ENCODE measurements around the gene CCDC141. TPM values are rescaled to one million over a fixed set of nuclear protein-coding genes. Genes with fewer than 3 reads are reported as not detected.
A peak's percentile ranks its signal among the peaks of the same experiment; 100 is the strongest.

Gene CCDC141
- total and polyA plus RNA-seq, 2 donors (not counting 3 experiments of a cell fraction or from before 2014, with no cell fraction given), result not detected

DNA sequence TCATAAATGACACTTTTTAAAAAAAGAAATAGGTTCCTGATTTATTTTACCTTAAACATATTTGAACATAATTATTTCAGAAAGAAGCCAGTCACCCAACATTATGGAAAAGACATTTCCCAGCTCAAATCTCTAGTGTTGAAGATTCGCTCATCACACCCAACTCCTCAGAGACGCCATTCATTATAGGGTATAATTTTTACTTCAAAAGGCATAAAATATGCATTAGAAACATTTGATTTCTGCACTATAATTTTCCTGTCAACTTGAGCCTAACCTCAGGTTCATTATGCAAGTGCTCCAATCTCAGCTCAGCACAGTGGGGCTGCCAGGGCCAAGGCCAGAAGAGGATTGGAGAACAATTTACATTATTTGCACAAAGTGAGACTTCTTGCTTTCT is 183.9 kb downstream of the CCDC141 start:
- Histone ChIP-seq H3K27ac (ENCODE audit: insufficient read depth, low read depth, low read length) (no peak overlapping the region), H3K36me3 (ENCODE audit: control insufficient read depth in 2 of 2, extremely low read depth in 1 of 2, insufficient read depth in 2 of 2, low read length in 2 of 2) (no peaks in the 10 kb centered on the region), H4K20me1 (replicated peaks; ENCODE audit: control insufficient read depth, extremely low read depth, insufficient read depth, low read length) (no peaks in the 10 kb centered on the region), H3K79me2 (ENCODE audit: control insufficient read depth, insufficient read depth, low read length) (no peaks in the 10 kb centered on the region), H3K27me3 (ENCODE audit: control insufficient read depth in 2 of 2, insufficient read depth in 2 of 2, low read length in 2 of 2) (no peaks in the 10 kb centered on the region), H3K4me3 (replicated peaks in 1 of 3; ENCODE audit: insufficient read depth in 1 of 3, low read depth in 1 of 3, low read length in 3 of 3) (no peak overlapping the region), H3K9me1 (replicated peaks; ENCODE audit: control insufficient read depth, extremely low read depth, insufficient read depth, low read length) (no peaks in the 10 kb centered on the region), H3K4me1 (ENCODE audit: control insufficient read depth, extremely low read depth, insufficient read depth, low read length) (peaks cover 34% of the 10 kb centered on the region), H3K4me2 (ENCODE audit: insufficient read depth, low read length) (no peak overlapping the region), H2AFZ (ENCODE audit: low read depth, low read length) (no peak overlapping the region), H3K9me3 (replicated peaks; ENCODE audit: control insufficient read depth, insufficient read depth, low read length) (no peaks in the 10 kb centered on the region), H3K9ac (replicated peaks; ENCODE audit: extremely low read depth, insufficient read depth, low read length) (no peak overlapping the region)
- TF ChIP-seq JUN (IDR thresholded peaks at IDR 0.05; ENCODE audit: borderline replicate concordance, insufficient read depth, insufficient read length, low read depth), result no peak
- no peak for TF ChIP-seq POLR2A (IDR thresholded peaks at IDR 0.05; ENCODE audit: low read depth, low read length)
- TF ChIP-seq FOS (IDR thresholded peaks at IDR 0.05; ENCODE audit: borderline replicate concordance, insufficient read depth, low read length), result no peak
- no peak for TF ChIP-seq MYC (IDR thresholded peaks at IDR 0.05; ENCODE audit: low read depth, low read length)
- no peak for TF ChIP-seq GATA2 (IDR thresholded peaks at IDR 0.05; ENCODE audit: insufficient read depth, insufficient read length, low read depth, low read length)
- no peak for TF ChIP-seq POLR2AphosphoS5 (IDR thresholded peaks at IDR 0.05; ENCODE audit: insufficient read depth, low read depth, low read length)
- intact Hi-C loops (cut with micrococcal nuclease), result no loop called here
- DNase-seq (ENCODE audit: low read depth, low spot score), result no peak
- no TSS peak for BruUV-seq (replicated peaks)
- dilution Hi-C loops (cut with MboI; ENCODE audit: extremely low pct_ligation_motif_present, low sequenced_read_pairs), result no loop called here
- ChIA-PET CTCF (interaction anchor here (0.6 to 1.1 kb wide), 3 partner anchors 13 to 70 kb away, joined by 3 to 4 read pairs (median 3); no protein-coding TSS in a partner anchor), POLR2A (no interaction called here)
- FAIRE-seq, result no peak

DNA sequence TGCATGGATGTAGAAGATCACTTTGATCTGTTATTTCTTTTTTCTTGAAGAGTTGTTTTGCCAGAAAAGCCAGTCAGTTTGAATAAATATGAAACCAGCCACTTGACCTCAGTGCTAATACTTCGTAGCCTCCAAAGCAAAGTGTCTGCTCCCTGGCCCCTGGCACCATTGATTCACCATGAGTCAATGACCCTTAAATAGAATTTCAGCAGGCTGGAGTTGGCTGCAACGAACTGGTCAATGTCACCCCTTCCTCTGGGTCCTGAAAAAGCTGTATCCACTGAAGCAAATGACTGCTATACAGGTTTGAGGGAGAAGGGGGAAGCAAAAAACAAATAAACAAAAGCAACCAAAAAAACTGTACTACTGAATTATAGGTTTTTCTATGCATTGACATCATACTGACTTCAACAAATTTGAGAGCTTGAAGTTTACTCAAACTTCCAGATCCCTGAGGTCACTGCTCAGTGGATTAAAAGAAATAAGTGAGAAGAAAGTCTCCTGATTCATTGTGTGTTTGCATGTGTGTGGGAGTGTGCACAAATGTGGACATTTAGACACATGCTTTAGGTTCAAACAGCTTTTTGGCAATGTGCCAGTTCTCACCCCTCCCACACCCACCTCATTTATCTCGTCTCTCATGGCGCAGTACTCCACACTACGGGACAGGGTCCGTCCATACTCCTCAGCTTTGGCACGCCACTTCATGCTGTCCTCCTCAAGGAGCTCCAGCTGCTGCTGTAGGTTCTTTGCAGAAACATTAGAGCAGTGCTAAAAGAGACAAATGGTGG is 184.6 kb downstream of the CCDC141 start:
- dilution Hi-C loops (cut with MboI; ENCODE audit: extremely low pct_ligation_motif_present, low sequenced_read_pairs), result no loop called here
- H3K4me3 ChIP-seq (replicated peaks in 1 of 3; ENCODE audit: insufficient read depth in 1 of 3, low read depth in 1 of 3, low read length in 3 of 3), result no peak overlapping the region
- ChIA-PET POLR2A (no interaction called here), CTCF (interaction anchor here (0.6 to 1.1 kb wide), 3 partner anchors 14 to 69 kb away, joined by 3 to 4 read pairs (median 3); no protein-coding TSS in a partner anchor)
- H3K27ac ChIP-seq (ENCODE audit: insufficient read depth, low read depth, low read length), result no peak overlapping the region
- no peak overlapping the region for H3K9ac ChIP-seq (replicated peaks; ENCODE audit: extremely low read depth, insufficient read depth, low read length)
- H3K9me1 ChIP-seq (replicated peaks; ENCODE audit: control insufficient read depth, extremely low read depth, insufficient read depth, low read length), result no peaks in the 10 kb centered on the region
- H2AFZ ChIP-seq (ENCODE audit: low read depth, low read length), result no peak overlapping the region
- DNase-seq (ENCODE audit: low read depth, low spot score), result peak; percentile 21
- FAIRE-seq, result no peak
- H3K4me1 ChIP-seq (ENCODE audit: control insufficient read depth, extremely low read depth, insufficient read depth, low read length), result peaks cover 27% of the 10 kb centered on the region
- no peaks in the 10 kb centered on the region for H3K79me2 ChIP-seq (ENCODE audit: control insufficient read depth, insufficient read depth, low read length)
- H3K4me2 ChIP-seq (ENCODE audit: insufficient read depth, low read length), result no peak overlapping the region
- no peaks in the 10 kb centered on the region for H4K20me1 ChIP-seq (replicated peaks; ENCODE audit: control insufficient read depth, extremely low read depth, insufficient read depth, low read length)
- TF ChIP-seq FOS (IDR thresholded peaks at IDR 0.05; ENCODE audit: borderline replicate concordance, insufficient read depth, low read length) (peak; percentile 77), EZH2 (IDR thresholded peaks at IDR 0.05; ENCODE audit: borderline replicate concordance, low read depth, low read length, severe bottlenecking) (no peak)
- intact Hi-C loops (cut with micrococcal nuclease), result no loop called here
- H3K27me3 ChIP-seq (ENCODE audit: control insufficient read depth in 2 of 2, insufficient read depth in 2 of 2, low read length in 2 of 2), result no peaks in the 10 kb centered on the region
- no peaks in the 10 kb centered on the region for H3K36me3 ChIP-seq (ENCODE audit: control insufficient read depth in 2 of 2, extremely low read depth in 1 of 2, insufficient read depth in 2 of 2, low read length in 2 of 2)
- no TSS peak for BruUV-seq (replicated peaks)
- H3K9me3 ChIP-seq (replicated peaks; ENCODE audit: control insufficient read depth, insufficient read depth, low read length), result no peaks in the 10 kb centered on the region

Measured in endothelial cell of umbilical vein (primary cell).